ENCODE results near the gene E2F4.

The E2F4 gene

GRCh38 chr16:67199011-67199807 is 7.3 kb downstream of the E2F4 start, which contains the start of gene ELMO3:
ELMO3 (plus strand) TSS chr16:67199131; CDS start chr16:67199327, 196 bp downstream.
- Histone ChIP-seq H3K27ac (ENCODE audit: low read depth, low read length) (no peak within 1 kb of the TSS), H3K4me3 (ENCODE audit: low read depth in 1 of 2, low read length in 2 of 2) (no peak within 1 kb of the TSS), H3K9ac (ENCODE audit: low read length) (no peak within 1 kb of the TSS), H3K36me3 (ENCODE audit: insufficient read depth, low read length) (peaks cover 42% of the 10 kb centered on the region), H3K27me3 (ENCODE audit: control insufficient read depth in 1 of 2, insufficient read depth in 2 of 2, low read length in 2 of 2) (no peaks in the 10 kb centered on the region), H3K4me1 (ENCODE audit: insufficient read depth, low read length) (no peaks in the 10 kb centered on the region), H3K9me3 (ENCODE audit: low read length) (no peaks in the 10 kb centered on the region)

- Histone ChIP-seq H3K27ac (ENCODE audit: low read depth, low read length) (no peak overlapping the region), H3K36me3 (ENCODE audit: insufficient read depth, low read length) (peaks cover 36% of the 10 kb centered on the region), H3K27me3 (ENCODE audit: control insufficient read depth in 1 of 2, insufficient read depth in 2 of 2, low read length in 2 of 2) (no peaks in the 10 kb centered on the region), H3K9ac (ENCODE audit: low read length) (no peak overlapping the region), H3K4me3 (ENCODE audit: low read depth in 1 of 2, low read length in 2 of 2) (no peak overlapping the region), H3K9me3 (ENCODE audit: low read length) (no peaks in the 10 kb centered on the region), H3K4me1 (ENCODE audit: insufficient read depth, low read length) (no peaks in the 10 kb centered on the region)
Observed at GRCh38 chr16:67199808-67200198, 7.8 kb downstream of the E2F4 start.

- H3K4me3 ChIP-seq (ENCODE audit: low read depth in 1 of 2, low read length in 2 of 2), result no peak overlapping the region
- H3K27ac ChIP-seq (ENCODE audit: low read depth, low read length), result no peak overlapping the region
- H3K9ac ChIP-seq (ENCODE audit: low read length), result no peak overlapping the region
- no peaks in the 10 kb centered on the region for H3K9me3 ChIP-seq (ENCODE audit: low read length)
- H3K36me3 ChIP-seq (ENCODE audit: insufficient read depth, low read length), result peaks cover 29% of the 10 kb centered on the region
- no peaks in the 10 kb centered on the region for H3K4me1 ChIP-seq (ENCODE audit: insufficient read depth, low read length)
- no peaks in the 10 kb centered on the region for H3K27me3 ChIP-seq (ENCODE audit: control insufficient read depth in 1 of 2, insufficient read depth in 2 of 2, low read length in 2 of 2)
Observed at GRCh38 chr16:67200491-67200890, 8.5 kb downstream of the E2F4 start.

GRCh38 chr16:67201411-67202345 is 9.7 kb downstream of the E2F4 start:
- Histone ChIP-seq H3K4me3 (ENCODE audit: low read depth in 1 of 2, low read length in 2 of 2) (no peak overlapping the region), H3K36me3 (ENCODE audit: insufficient read depth, low read length) (peaks cover 17% of the 10 kb centered on the region), H3K27ac (ENCODE audit: low read depth, low read length) (no peak overlapping the region), H3K4me1 (ENCODE audit: insufficient read depth, low read length) (no peaks in the 10 kb centered on the region), H3K9me3 (ENCODE audit: low read length) (no peaks in the 10 kb centered on the region), H3K9ac (ENCODE audit: low read length) (no peak overlapping the region), H3K27me3 (ENCODE audit: control insufficient read depth in 1 of 2, insufficient read depth in 2 of 2, low read length in 2 of 2) (no peaks in the 10 kb centered on the region)

GRCh38 chr16:67202426-67202825 is 10.5 kb downstream of the E2F4 start:
- H3K4me1 ChIP-seq (ENCODE audit: insufficient read depth, low read length), result no peaks in the 10 kb centered on the region
- H3K9ac ChIP-seq (ENCODE audit: low read length), result no peak overlapping the region
- peaks cover 9% of the 10 kb centered on the region for H3K36me3 ChIP-seq (ENCODE audit: insufficient read depth, low read length)
- H3K9me3 ChIP-seq (ENCODE audit: low read length), result no peaks in the 10 kb centered on the region
- H3K27me3 ChIP-seq (ENCODE audit: control insufficient read depth in 1 of 2, insufficient read depth in 2 of 2, low read length in 2 of 2), result no peaks in the 10 kb centered on the region
- no peak overlapping the region for H3K27ac ChIP-seq (ENCODE audit: low read depth, low read length)
- H3K4me3 ChIP-seq (ENCODE audit: low read depth in 1 of 2, low read length in 2 of 2), result no peak overlapping the region

GRCh38 chr16:67202956-67203493 is 11.1 kb downstream of the E2F4 start:
- no peak overlapping the region for H3K4me3 ChIP-seq (ENCODE audit: low read depth in 1 of 2, low read length in 2 of 2)
- no peaks in the 10 kb centered on the region for H3K9me3 ChIP-seq (ENCODE audit: low read length)
- no peaks in the 10 kb centered on the region for H3K4me1 ChIP-seq (ENCODE audit: insufficient read depth, low read length)
- no peaks in the 10 kb centered on the region for H3K27me3 ChIP-seq (ENCODE audit: control insufficient read depth in 1 of 2, insufficient read depth in 2 of 2, low read length in 2 of 2)
- H3K27ac ChIP-seq (ENCODE audit: low read depth, low read length), result no peak overlapping the region
- peaks cover 3% of the 10 kb centered on the region for H3K36me3 ChIP-seq (ENCODE audit: insufficient read depth, low read length)
- H3K9ac ChIP-seq (ENCODE audit: low read length), result no peak overlapping the region

GRCh38 chr16:67204076-67204475 is 12.1 kb downstream of the E2F4 start:
- Histone ChIP-seq H3K27ac (ENCODE audit: low read depth, low read length) (no peak overlapping the region), H3K9me3 (ENCODE audit: low read length) (no peaks in the 10 kb centered on the region), H3K36me3 (ENCODE audit: insufficient read depth, low read length) (no peaks in the 10 kb centered on the region), H3K9ac (ENCODE audit: low read length) (no peak overlapping the region), H3K4me3 (ENCODE audit: low read depth in 1 of 2, low read length in 2 of 2) (no peak overlapping the region), H3K4me1 (ENCODE audit: insufficient read depth, low read length) (no peaks in the 10 kb centered on the region), H3K27me3 (ENCODE audit: control insufficient read depth in 1 of 2, insufficient read depth in 2 of 2, low read length in 2 of 2) (no peaks in the 10 kb centered on the region)

GRCh38 chr16:67206129-67206837 is 14.3 kb downstream of the E2F4 start:
- H3K27ac ChIP-seq (ENCODE audit: low read depth, low read length), result no peak overlapping the region
- H3K4me3 ChIP-seq (ENCODE audit: low read depth in 1 of 2, low read length in 2 of 2), result no peak overlapping the region
- no peaks in the 10 kb centered on the region for H3K4me1 ChIP-seq (ENCODE audit: insufficient read depth, low read length)
- H3K27me3 ChIP-seq (ENCODE audit: control insufficient read depth in 1 of 2, insufficient read depth in 2 of 2, low read length in 2 of 2), result no peaks in the 10 kb centered on the region
- no peaks in the 10 kb centered on the region for H3K9me3 ChIP-seq (ENCODE audit: low read length)
- H3K36me3 ChIP-seq (ENCODE audit: insufficient read depth, low read length), result no peaks in the 10 kb centered on the region
- no peak overlapping the region for H3K9ac ChIP-seq (ENCODE audit: low read length)

GRCh38 chr16:67206838-67207248 is 14.9 kb downstream of the E2F4 start:
- H3K4me3 ChIP-seq (ENCODE audit: low read depth in 1 of 2, low read length in 2 of 2), result no peak overlapping the region
- H3K4me1 ChIP-seq (ENCODE audit: insufficient read depth, low read length), result no peaks in the 10 kb centered on the region
- no peaks in the 10 kb centered on the region for H3K36me3 ChIP-seq (ENCODE audit: insufficient read depth, low read length)
- no peak overlapping the region for H3K27ac ChIP-seq (ENCODE audit: low read depth, low read length)
- H3K9me3 ChIP-seq (ENCODE audit: low read length), result no peaks in the 10 kb centered on the region
- no peaks in the 10 kb centered on the region for H3K27me3 ChIP-seq (ENCODE audit: control insufficient read depth in 1 of 2, insufficient read depth in 2 of 2, low read length in 2 of 2)
- H3K9ac ChIP-seq (ENCODE audit: low read length), result no peak overlapping the region

GRCh38 chr16:67207249-67208091 is 15.5 kb downstream of the E2F4 start:
- H3K36me3 ChIP-seq (ENCODE audit: insufficient read depth, low read length), result no peaks in the 10 kb centered on the region
- no peak overlapping the region for H3K4me3 ChIP-seq (ENCODE audit: low read depth in 1 of 2, low read length in 2 of 2)
- H3K9ac ChIP-seq (ENCODE audit: low read length), result no peak overlapping the region
- no peaks in the 10 kb centered on the region for H3K27me3 ChIP-seq (ENCODE audit: control insufficient read depth in 1 of 2, insufficient read depth in 2 of 2, low read length in 2 of 2)
- H3K27ac ChIP-seq (ENCODE audit: low read depth, low read length), result no peak overlapping the region
- H3K9me3 ChIP-seq (ENCODE audit: low read length), result no peaks in the 10 kb centered on the region
- no peaks in the 10 kb centered on the region for H3K4me1 ChIP-seq (ENCODE audit: insufficient read depth, low read length)

Measured in muscle layer of colon (tissue), 2 donors.